HG02973 (cell line): ENCODE results near the gene ZNF20.
A peak's percentile ranks its signal among the peaks of the same experiment; 100 is the strongest.

Experiments used
- ATAC-seq: cut with Tn5 transposase; IDR thresholded peaks from one replicate; pipeline ENCODE4 v1.9.1; 2021; ENCODE audit warnings: moderate library complexity; ENCODE audit not compliant: unreplicated experiment

The ZNF20 gene

GRCh38 chr19:12139885-12140544 lies at the start of gene ZNF20:
Gene ZNF20, minus strand, starts transcription at chr19:12140350. Its CDS starts 168 bp downstream, at chr19:12140182.
- ATAC-seq, result peak; percentile 83

- no peak for ATAC-seq
Observed at GRCh38 chr19:12187625-12188024, 47.5 kb upstream of the ZNF20 start.

GRCh38 chr19:12180377-12180776 lies 40.2 kb upstream of the ZNF20 start:
- no peak for ATAC-seq

GRCh38 chr19:12166626-12167025 lies 26.5 kb upstream of the ZNF20 start:
- no peak for ATAC-seq

GRCh38 chr19:12163826-12164225 lies 23.7 kb upstream of the ZNF20 start:
- no peak for ATAC-seq

- ATAC-seq, result peak; percentile 85
Observed at GRCh38 chr19:12162882-12163806, 23.0 kb upstream of the ZNF20 start, which contains the start of gene ZNF136. Gene ZNF136, plus strand, starts transcription at chr19:12163096. Its CDS starts 108 bp downstream, at chr19:12163204.

- ATAC-seq, result no peak
Observed at GRCh38 chr19:12162513-12162881, 22.3 kb upstream of the ZNF20 start.

- ATAC-seq, result no peak
Observed at GRCh38 chr19:12159773-12160414, 19.7 kb upstream of the ZNF20 start.

- ATAC-seq, result peak; percentile 70
Observed at GRCh38 chr19:12156223-12157058, 16.3 kb upstream of the ZNF20 start, which contains the start of gene ZNF625. Gene ZNF625, minus strand, starts transcription at chr19:12156734. Its CDS starts 176 bp downstream, at chr19:12156558.

GRCh38 chr19:12155324-12155860 lies 15.2 kb upstream of the ZNF20 start:
- ATAC-seq, result no peak

GRCh38 chr19:12145348-12145747 lies 5.2 kb upstream of the ZNF20 start:
- ATAC-seq, result no peak

- ATAC-seq, result no peak
Observed at GRCh38 chr19:12141405-12141736, 1.2 kb upstream of the ZNF20 start.

- ATAC-seq, result peak; percentile 16
Observed at GRCh38 chr19:12140545-12141404, 625 bp upstream of the ZNF20 start.

- ATAC-seq, result no peak
Observed at GRCh38 chr19:12139269-12139668, 881 bp downstream of the ZNF20 start.

GRCh38 chr19:12137221-12137940 lies 2.8 kb downstream of the ZNF20 start:
- no peak for ATAC-seq

GRCh38 chr19:12133069-12133468 lies 7.1 kb downstream of the ZNF20 start:
- no peak for ATAC-seq

- ATAC-seq, result no peak
Observed at GRCh38 chr19:12126707-12127106, 13.4 kb downstream of the ZNF20 start.

- no peak for ATAC-seq
Observed at GRCh38 chr19:12117201-12117970, 22.8 kb downstream of the ZNF20 start.
